Measurements from ENCODE around the gene SLC25A21.
"Not testable (repeated sequence)": the region's sequence is repeated elsewhere in the genome, so short reads cannot be mapped to it uniquely, and the experiment has no call there.

The SLC25A21 gene

GRCh38 chr14:37186865-37187264 is 14.5 kb upstream of the SLC25A21 start:
- DNase-seq (ENCODE audit: low read depth) = no peak

GRCh38 chr14:37185670-37186069 is 13.3 kb upstream of the SLC25A21 start:
- no peak for DNase-seq (ENCODE audit: low read depth)

- DNase-seq (ENCODE audit: low read depth) = not testable (repeated sequence)
Observed at GRCh38 chr14:37184520-37184919, 12.1 kb upstream of the SLC25A21 start.

GRCh38 chr14:37181441-37181840 is 9.0 kb upstream of the SLC25A21 start:
- no peak for DNase-seq (ENCODE audit: low read depth)

GRCh38 chr14:37180886-37181285 is 8.5 kb upstream of the SLC25A21 start:
- not testable (repeated sequence) for DNase-seq (ENCODE audit: low read depth)

- no peak for DNase-seq (ENCODE audit: low read depth)
Observed at GRCh38 chr14:37179896-37180502, 7.6 kb upstream of the SLC25A21 start.

GRCh38 chr14:37172936-37173614 is 669 bp upstream of the SLC25A21 start:
- DNase-seq (ENCODE audit: low read depth) = no peak

GRCh38 chr14:37171678-37172023 is 755 bp downstream of the SLC25A21 start:
- no peak for DNase-seq (ENCODE audit: low read depth)

GRCh38 chr14:37170993-37171392 is 1.4 kb downstream of the SLC25A21 start:
- DNase-seq (ENCODE audit: low read depth) = no peak

- DNase-seq (ENCODE audit: low read depth) = no peak
Observed at GRCh38 chr14:37170237-37170636, 2.2 kb downstream of the SLC25A21 start.

- DNase-seq (ENCODE audit: low read depth) = no peak
Observed at GRCh38 chr14:37168721-37169120, 3.7 kb downstream of the SLC25A21 start.

- no peak for DNase-seq (ENCODE audit: low read depth)
Observed at GRCh38 chr14:37167151-37168047, 5.0 kb downstream of the SLC25A21 start.

- no peak for DNase-seq (ENCODE audit: low read depth)
Observed at GRCh38 chr14:37165794-37166193, 6.6 kb downstream of the SLC25A21 start.

- DNase-seq (ENCODE audit: low read depth) = not testable (repeated sequence)
Observed at GRCh38 chr14:37162307-37162706, 10.1 kb downstream of the SLC25A21 start.

- DNase-seq (ENCODE audit: low read depth) = no peak
Observed at GRCh38 chr14:37157987-37158386, 14.4 kb downstream of the SLC25A21 start.

- no peak for DNase-seq (ENCODE audit: low read depth)
Observed at GRCh38 chr14:37153483-37153882, 18.9 kb downstream of the SLC25A21 start.

- DNase-seq (ENCODE audit: low read depth) = no peak
Observed at GRCh38 chr14:37153005-37153404, 19.4 kb downstream of the SLC25A21 start.

GRCh38 chr14:37150414-37150813 is 22.0 kb downstream of the SLC25A21 start:
- no peak for DNase-seq (ENCODE audit: low read depth)

GRCh38 chr14:37147310-37147880 is 25.0 kb downstream of the SLC25A21 start:
- DNase-seq (ENCODE audit: low read depth) = no peak

GRCh38 chr14:37146438-37146837 is 26.0 kb downstream of the SLC25A21 start:
- not testable (repeated sequence) for DNase-seq (ENCODE audit: low read depth)

GRCh38 chr14:37145395-37145794 is 27.0 kb downstream of the SLC25A21 start:
- DNase-seq (ENCODE audit: low read depth) = no peak

GRCh38 chr14:37144729-37145363 is 27.6 kb downstream of the SLC25A21 start:
- no peak for DNase-seq (ENCODE audit: low read depth)
